ENCODE data around the gene FAM227B.
"Not testable (repeated sequence)": the region's sequence is repeated elsewhere in the genome, so short reads cannot be mapped to it uniquely, and the experiment has no call there.

The FAM227B gene

GRCh38 chr15:49490966-49491365, 129.7 kb downstream of the FAM227B start:
- DNase-seq: no peak

- DNase-seq: not testable (repeated sequence)
Measured at GRCh38 chr15:49485401-49485800, 135.2 kb downstream of the FAM227B start.

- not testable (repeated sequence) for DNase-seq
Measured at GRCh38 chr15:49478982-49479381, 141.6 kb downstream of the FAM227B start.

GRCh38 chr15:49478021-49478420, 142.6 kb downstream of the FAM227B start:
- not testable (repeated sequence) for DNase-seq

GRCh38 chr15:49473031-49473430, 147.6 kb downstream of the FAM227B start:
- no peak for DNase-seq

- no peak for DNase-seq
Measured at GRCh38 chr15:49472338-49472737, 148.3 kb downstream of the FAM227B start.

- DNase-seq: no peak
Measured at GRCh38 chr15:49471733-49472132, 148.9 kb downstream of the FAM227B start.

- DNase-seq: not testable (repeated sequence)
Measured at GRCh38 chr15:49471248-49471647, 149.4 kb downstream of the FAM227B start.

- no peak for DNase-seq
Measured at GRCh38 chr15:49468481-49468839, 152.2 kb downstream of the FAM227B start.

- no peak for DNase-seq
Measured at GRCh38 chr15:49467746-49468480, 152.7 kb downstream of the FAM227B start.

- DNase-seq: no peak
Measured at GRCh38 chr15:49466119-49466518, 154.5 kb downstream of the FAM227B start.

- DNase-seq: no peak
Measured at GRCh38 chr15:49464522-49464921, 156.1 kb downstream of the FAM227B start.

GRCh38 chr15:49462232-49462844, 158.3 kb downstream of the FAM227B start:
- peak; percentile 31 for DNase-seq

- DNase-seq: no peak
Measured at GRCh38 chr15:49460411-49460941, 160.1 kb downstream of the FAM227B start.

- no peak for DNase-seq
Measured at GRCh38 chr15:49458145-49458544, 162.5 kb downstream of the FAM227B start.

GRCh38 chr15:49456166-49456565, 164.5 kb downstream of the FAM227B start:
- DNase-seq: no peak

- DNase-seq: no peak
Measured at GRCh38 chr15:49452595-49452994, 168.0 kb downstream of the FAM227B start.

- DNase-seq: no peak
Measured at GRCh38 chr15:49441816-49442215, 178.8 kb downstream of the FAM227B start.

- DNase-seq: no peak
Measured at GRCh38 chr15:49441356-49441755, 179.3 kb downstream of the FAM227B start.

- no peak for DNase-seq
Measured at GRCh38 chr15:49439678-49440395, 180.8 kb downstream of the FAM227B start.

GRCh38 chr15:49438962-49439631, 181.5 kb downstream of the FAM227B start:
- peak; percentile 89 for DNase-seq

GRCh38 chr15:49436751-49437150, 183.9 kb downstream of the FAM227B start:
- DNase-seq: no peak

GRCh38 chr15:49435174-49435573, 185.4 kb downstream of the FAM227B start:
- no peak for DNase-seq

All from GDM1 (cell line).